ENCODE results near the gene AP3B2.
"Not testable (repeated sequence)": the region's sequence is repeated elsewhere in the genome, so short reads cannot be mapped to it uniquely, and the experiment has no call there.

AP3B2 gene, protein sequence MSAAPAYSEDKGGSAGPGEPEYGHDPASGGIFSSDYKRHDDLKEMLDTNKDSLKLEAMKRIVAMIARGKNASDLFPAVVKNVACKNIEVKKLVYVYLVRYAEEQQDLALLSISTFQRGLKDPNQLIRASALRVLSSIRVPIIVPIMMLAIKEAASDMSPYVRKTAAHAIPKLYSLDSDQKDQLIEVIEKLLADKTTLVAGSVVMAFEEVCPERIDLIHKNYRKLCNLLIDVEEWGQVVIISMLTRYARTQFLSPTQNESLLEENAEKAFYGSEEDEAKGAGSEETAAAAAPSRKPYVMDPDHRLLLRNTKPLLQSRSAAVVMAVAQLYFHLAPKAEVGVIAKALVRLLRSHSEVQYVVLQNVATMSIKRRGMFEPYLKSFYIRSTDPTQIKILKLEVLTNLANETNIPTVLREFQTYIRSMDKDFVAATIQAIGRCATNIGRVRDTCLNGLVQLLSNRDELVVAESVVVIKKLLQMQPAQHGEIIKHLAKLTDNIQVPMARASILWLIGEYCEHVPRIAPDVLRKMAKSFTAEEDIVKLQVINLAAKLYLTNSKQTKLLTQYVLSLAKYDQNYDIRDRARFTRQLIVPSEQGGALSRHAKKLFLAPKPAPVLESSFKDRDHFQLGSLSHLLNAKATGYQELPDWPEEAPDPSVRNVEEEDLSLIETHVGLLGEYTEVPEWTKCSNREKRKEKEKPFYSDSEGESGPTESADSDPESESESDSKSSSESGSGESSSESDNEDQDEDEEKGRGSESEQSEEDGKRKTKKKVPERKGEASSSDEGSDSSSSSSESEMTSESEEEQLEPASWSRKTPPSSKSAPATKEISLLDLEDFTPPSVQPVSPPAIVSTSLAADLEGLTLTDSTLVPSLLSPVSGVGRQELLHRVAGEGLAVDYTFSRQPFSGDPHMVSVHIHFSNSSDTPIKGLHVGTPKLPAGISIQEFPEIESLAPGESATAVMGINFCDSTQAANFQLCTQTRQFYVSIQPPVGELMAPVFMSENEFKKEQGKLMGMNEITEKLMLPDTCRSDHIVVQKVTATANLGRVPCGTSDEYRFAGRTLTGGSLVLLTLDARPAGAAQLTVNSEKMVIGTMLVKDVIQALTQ

DNA sequence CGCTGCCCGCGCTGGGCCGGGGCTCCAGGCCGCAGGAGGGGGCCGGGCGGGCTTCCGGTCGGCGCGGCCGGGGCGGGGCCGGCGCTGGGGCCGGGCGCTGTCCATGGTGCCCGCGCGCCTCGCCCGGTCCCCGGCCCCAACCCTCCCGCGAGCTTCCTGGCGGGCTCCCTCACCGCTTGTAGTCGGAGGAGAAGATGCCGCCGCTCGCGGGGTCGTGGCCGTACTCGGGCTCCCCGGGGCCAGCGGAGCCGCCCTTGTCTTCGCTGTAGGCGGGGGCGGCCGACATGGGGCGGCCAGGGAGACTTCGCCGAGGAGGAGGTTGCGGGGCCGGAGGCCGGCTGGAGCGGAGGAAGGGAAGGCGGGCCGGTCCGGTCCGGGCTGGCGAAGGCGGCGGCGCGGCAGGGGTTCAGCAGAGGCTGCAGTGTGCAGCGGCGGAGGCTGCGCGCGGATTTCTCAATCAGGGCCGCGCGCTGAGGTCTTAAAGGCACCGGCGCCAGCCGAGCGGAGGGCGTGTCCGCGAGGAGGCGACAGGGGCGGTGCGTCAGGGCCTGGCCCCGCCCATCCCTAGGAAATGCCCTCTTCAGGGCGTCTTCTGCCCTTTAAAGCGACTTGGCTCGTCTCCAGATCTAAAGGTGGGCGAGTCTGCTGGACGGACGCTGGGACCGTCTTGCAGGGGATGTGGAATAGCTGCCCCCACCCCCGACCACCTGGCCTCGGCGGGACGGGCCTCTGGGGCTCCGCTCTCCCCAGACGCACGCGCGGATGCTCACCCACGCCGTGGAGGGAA is at the start of gene AP3B2:
AP3B2 (minus strand) TSS at position 455 of the 787 bp plus-strand sequence; CDS start at position 286, 169 bp downstream.
- DNase-seq (ENCODE audit: low read depth in 3 of 3): peak; percentile 40 to 52 (median 44)

DNA sequence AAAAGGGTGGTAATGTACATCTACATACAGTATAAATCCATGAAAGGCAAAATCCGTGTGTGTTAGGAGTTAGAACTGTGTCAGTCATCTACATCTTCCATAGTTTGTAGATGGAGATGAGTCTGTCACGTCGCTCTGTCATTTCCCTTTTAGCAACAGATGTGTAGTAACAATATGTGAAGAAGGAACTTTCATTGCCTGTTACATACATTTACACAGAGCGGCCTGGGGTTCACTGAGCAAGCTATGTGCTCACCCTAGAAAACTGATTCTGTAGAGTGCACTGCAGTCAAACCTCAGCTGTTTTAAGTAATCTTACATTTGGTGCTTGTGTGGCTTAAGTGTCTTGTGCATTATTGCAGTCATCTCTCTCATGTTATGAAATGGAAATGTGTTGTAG is 41.6 kb upstream of the AP3B2 start:
- DNase-seq (ENCODE audit: low read depth in 3 of 3): no peak

DNA sequence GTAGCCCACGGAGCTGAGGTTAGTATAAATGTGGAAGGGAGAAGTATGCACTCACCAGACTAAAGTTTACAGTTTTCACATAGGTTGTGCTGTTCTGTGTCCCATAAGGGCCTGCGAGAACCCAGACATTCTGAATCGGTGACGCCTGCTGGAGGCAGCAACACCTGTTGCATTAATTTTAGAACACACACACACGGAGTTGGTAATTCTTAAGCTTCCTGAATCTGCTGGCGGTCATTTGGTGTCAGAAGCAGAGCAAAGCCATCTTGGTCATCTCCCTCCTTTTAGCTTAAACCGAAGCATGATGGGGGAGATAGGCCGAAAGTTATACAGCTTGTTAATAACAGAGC is 41.1 kb upstream of the AP3B2 start:
- DNase-seq (ENCODE audit: low read depth in 3 of 3): no peak

- DNase-seq (ENCODE audit: low read depth in 3 of 3): peak; percentile 63 to 72 (median 71)
Measured at GRCh38 chr15:82749951-82750830, 40.5 kb upstream of the AP3B2 start.

DNA sequence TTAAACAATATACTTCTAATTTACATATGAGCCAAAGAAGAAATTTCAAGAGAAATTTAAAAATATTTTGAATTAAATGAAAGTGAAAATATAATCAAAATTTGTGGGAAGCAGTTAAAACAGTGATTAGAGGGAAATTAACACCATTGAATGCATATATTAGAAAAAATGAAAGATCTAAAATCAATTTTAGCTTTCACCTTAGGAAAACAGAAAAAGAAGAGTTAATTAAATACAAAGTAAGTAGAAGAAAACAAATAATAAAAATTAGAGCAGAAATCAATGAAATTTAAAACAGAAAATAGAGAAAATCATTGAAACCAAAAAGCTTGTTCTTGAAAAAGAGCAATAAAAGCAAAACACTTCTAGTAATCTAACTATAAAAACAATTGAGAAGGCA is 38.6 kb upstream of the AP3B2 start:
- DNase-seq (ENCODE audit: low read depth in 3 of 3): no peak

GRCh38 chr15:82743810-82744209 is 34.1 kb upstream of the AP3B2 start:
- DNase-seq (ENCODE audit: low read depth in 3 of 3): no peak

- DNase-seq (ENCODE audit: low read depth in 3 of 3): no peak
Measured at GRCh38 chr15:82742134-82742533, 32.5 kb upstream of the AP3B2 start.

GRCh38 chr15:82739086-82739485 is 29.4 kb upstream of the AP3B2 start:
- DNase-seq (ENCODE audit: low read depth in 3 of 3): no peak

DNA sequence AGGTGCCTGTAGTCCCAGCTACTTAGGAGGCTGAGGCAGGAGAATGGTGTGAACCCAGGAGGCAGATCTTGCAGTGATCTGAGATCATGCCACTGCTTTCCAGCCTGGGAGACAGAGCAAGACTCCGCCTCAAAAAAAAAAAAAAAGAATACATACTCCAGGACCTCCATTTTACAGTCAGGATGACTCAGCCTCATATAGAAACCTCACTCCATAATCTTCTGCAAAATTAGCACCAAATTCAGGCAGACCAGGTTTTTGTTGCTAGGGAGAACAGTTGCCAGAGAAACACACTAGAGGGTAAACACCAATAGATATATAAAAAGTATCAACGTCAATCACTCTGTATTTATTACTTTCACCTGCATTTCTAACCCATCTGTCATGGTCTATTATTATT is 28.3 kb upstream of the AP3B2 start:
- no peak for DNase-seq (ENCODE audit: low read depth in 3 of 3)

DNA sequence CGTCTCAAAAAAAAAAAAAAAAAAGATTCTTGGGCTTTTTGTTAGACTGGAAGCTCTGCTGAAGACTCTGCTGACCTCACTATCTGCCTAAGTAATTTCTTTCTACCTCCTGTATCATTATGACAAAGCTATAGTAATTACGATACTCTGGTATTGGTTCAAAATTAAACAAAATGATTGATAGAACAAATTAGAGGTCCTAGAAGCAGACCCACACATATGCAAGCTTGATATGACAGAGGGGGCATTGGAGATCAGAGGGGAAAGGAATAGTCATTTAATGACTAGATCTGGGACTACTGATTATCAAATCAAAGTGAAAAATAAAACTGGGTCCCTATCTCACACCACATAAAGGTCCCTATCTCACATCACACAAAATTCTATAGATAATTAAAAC is 21.9 kb upstream of the AP3B2 start:
- DNase-seq (ENCODE audit: low read depth in 3 of 3): no peak

GRCh38 chr15:82730022-82730530 is 20.4 kb upstream of the AP3B2 start:
- DNase-seq (ENCODE audit: low read depth in 3 of 3): no peak

GRCh38 chr15:82726816-82727215 is 17.1 kb upstream of the AP3B2 start:
- DNase-seq (ENCODE audit: low read depth in 3 of 3): no peak

DNA sequence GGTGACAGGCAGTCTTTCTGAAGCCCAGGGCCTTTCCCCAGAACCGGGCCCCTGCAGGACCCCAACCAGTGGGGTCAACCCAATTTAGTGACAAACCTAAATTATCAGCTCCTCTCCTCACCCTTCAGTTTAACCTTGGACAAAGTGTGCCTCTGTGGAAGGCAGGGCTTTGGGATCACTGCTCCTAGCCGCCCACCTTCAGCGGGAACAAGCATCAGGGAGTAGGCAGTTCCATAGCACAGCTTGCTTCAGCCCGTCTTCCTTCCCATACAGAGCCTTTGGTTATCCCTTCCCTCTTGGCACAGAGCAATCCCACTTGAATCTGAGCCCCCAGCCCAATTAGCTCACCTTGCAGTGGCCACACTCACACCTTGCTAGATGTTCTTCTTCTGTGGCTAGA is 5.3 kb upstream of the AP3B2 start:
- DNase-seq (ENCODE audit: low read depth in 3 of 3): no peak

- DNase-seq (ENCODE audit: low read depth in 3 of 3): no peak
Measured at GRCh38 chr15:82714016-82714415, 4.3 kb upstream of the AP3B2 start.

DNA sequence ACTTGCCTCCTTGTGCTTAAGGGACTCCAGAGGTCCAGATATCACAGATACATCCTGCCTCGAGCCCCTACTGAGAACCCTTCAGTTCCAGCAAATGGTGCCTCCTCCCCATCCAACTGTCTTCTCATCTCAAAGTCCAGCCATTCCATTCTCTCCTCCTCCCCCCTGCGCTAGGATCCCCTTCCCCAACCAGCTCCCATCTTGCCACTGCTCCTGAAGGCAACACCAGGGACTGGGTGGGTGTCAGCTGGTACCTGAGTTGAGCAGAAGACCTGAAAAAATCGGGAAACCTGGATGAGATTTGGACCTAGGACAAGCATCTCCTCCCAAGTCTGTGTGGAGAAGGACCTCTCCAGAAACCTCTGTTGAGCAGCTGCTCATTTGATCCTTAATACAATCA is 2.4 kb upstream of the AP3B2 start:
- DNase-seq (ENCODE audit: low read depth in 3 of 3): no peak

- DNase-seq (ENCODE audit: low read depth in 3 of 3): no peak
Measured at GRCh38 chr15:82710926-82711490, 1.3 kb upstream of the AP3B2 start.

DNA sequence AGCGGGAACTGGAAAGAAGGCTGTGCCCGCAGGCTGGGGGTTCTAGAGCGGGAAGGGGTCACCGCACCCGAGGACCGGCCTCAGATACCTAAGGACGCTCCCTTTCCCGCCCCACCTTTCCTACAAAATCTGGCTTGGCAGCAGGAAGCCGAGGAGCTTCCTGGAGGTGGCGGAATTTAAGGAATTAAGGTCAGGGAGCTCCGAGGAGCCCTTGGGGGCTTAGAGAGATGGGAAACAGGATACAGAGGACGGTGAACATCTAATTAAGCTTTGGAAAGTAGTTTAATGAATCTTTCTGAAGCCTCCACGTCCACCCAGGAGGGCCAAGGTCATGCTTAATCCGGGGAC is 507 bp upstream of the AP3B2 start:
- no peak for DNase-seq (ENCODE audit: low read depth in 3 of 3)

DNA sequence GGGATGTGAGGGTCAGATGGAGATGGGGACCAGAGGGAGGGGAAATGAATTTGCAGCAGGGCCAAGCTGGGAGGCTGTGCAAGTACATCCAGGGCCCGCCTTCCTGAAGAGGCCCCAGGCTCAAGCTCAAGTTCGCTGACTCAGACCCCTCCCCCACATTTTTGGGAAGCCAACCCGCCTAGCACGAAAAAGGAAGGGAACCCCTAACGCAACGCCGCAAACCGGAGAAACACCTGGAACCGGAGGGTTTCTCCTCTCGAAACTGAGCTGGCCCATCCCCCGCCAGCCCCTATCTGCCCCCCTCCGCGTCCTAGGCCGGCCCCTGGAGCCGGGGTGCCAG is 624 bp downstream of the AP3B2 start:
- DNase-seq (ENCODE audit: low read depth in 3 of 3): no peak

DNA sequence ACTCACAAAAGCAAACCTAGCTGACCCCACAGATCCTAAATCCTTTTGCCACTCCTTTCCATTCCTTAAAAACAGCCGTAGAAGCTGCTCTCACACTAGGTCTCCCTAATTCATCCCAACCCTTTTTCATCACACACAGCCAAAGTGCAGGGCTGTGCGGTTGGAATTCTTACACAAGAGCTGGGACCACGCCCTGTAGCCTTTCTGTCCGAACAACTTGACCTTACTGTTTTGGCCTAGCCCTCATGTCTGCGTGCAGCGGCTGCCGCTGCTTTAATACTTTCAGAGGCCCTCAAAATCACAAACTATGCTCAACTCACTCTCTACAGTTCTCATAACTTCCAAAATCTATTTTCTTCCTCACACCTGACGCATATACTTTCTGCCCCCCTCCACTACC is 3.8 kb downstream of the AP3B2 start:
- not testable (repeated sequence) for DNase-seq (ENCODE audit: low read depth in 3 of 3)

DNA sequence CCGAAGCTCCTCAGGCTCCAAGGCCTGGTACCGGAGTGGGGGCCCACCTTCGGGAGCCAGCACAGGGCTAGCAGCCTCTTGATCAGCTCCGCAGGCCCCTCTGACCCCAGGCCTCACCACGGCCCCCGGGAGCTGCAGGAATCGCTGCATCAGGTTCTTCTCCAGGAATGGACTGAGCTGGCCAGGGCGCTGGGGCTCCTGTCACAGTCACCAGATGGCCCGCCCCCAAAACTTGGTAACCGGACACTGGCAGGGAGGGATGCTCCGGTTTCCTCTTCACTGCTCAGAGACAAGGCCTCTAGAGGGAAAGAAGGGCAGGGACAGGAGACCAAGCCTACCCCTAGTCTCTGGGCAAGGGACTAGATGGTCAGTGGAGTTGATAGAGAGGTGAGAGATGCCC is 9.9 kb downstream of the AP3B2 start:
- no peak for DNase-seq (ENCODE audit: low read depth in 3 of 3)

Measured in stimulated activated CD4-positive, alpha-beta T cell treated with anti-CD3 and anti-CD28 coated beads, TNF-alpha, amount 100 ng/mL, for 4 hours (primary cell).